NCI-H1417 (cell line): ENCODE data around the gene TCN2.
"Not testable (repeated sequence)": the region's sequence is repeated elsewhere in the genome, so short reads cannot be mapped to it uniquely, and the experiment has no call there.

ENCODE experiments used
- DNase-seq, 3 experiments: peaks; one replicate each; lab custom pipeline; 2025; lab: John Stamatoyannopoulos, UW

The TCN2 gene

GRCh38 chr22:30610299-30610698, 3.3 kb downstream of the TCN2 start:
- DNase-seq = no peak

GRCh38 chr22:30611197-30611596, 4.2 kb downstream of the TCN2 start:
- DNase-seq = no peak

- no peak for DNase-seq
These were observed 5.8 kb downstream of the TCN2 start for GRCh38 chr22:30612789-30613188.

- no peak for DNase-seq
These were observed 7.3 kb downstream of the TCN2 start for GRCh38 chr22:30614268-30614667.

GRCh38 chr22:30614879-30615278, 7.9 kb downstream of the TCN2 start:
- no peak for DNase-seq

- DNase-seq = no peak
These were observed 8.6 kb downstream of the TCN2 start for GRCh38 chr22:30615543-30615954.

- no peak for DNase-seq
These were observed 10.8 kb downstream of the TCN2 start for GRCh38 chr22:30617819-30618218.

- not testable (repeated sequence) for DNase-seq
These were observed 12.9 kb downstream of the TCN2 start for GRCh38 chr22:30619909-30620308.

GRCh38 chr22:30626413-30626812, 19.4 kb downstream of the TCN2 start:
- no peak for DNase-seq

- no peak for DNase-seq
These were observed 20.5 kb downstream of the TCN2 start for GRCh38 chr22:30627471-30627870.

GRCh38 chr22:30628491-30628890, 21.5 kb downstream of the TCN2 start:
- DNase-seq = no peak

- DNase-seq = not testable (repeated sequence)
These were observed 24.5 kb downstream of the TCN2 start for GRCh38 chr22:30631469-30631868.

- DNase-seq = peak; percentile 62 to 82 (median 64)
These were observed 27.7 kb downstream of the TCN2 start for GRCh38 chr22:30634471-30635233.

- DNase-seq = peak; percentile 73 to 89 (median 81)
These were observed 28.6 kb downstream of the TCN2 start, which contains the start of gene SLC35E4 for GRCh38 chr22:30635273-30636225. Gene SLC35E4 (plus strand): TSS chr22:30635781. CDS start chr22:30636451, 670 bp downstream.

- peak in 2 of 3 experiments; percentile 58 to 63 for DNase-seq
These were observed 29.5 kb downstream of the TCN2 start for GRCh38 chr22:30636226-30637077.

- no peak for DNase-seq
These were observed 30.7 kb downstream of the TCN2 start for GRCh38 chr22:30637701-30638114.

- no peak for DNase-seq
These were observed 33.4 kb downstream of the TCN2 start for GRCh38 chr22:30640361-30640760.

GRCh38 chr22:30640839-30641430, 34.0 kb downstream of the TCN2 start:
- no peak for DNase-seq

- no peak for DNase-seq
These were observed 36.3 kb downstream of the TCN2 start for GRCh38 chr22:30643055-30643875.

GRCh38 chr22:30646518-30647160, 39.7 kb downstream of the TCN2 start:
- no peak for DNase-seq
